Measurements from ENCODE around the gene OXA1L. TPM values are rescaled to one million over a fixed set of nuclear protein-coding genes. Genes with fewer than 3 reads are reported as not detected.

The OXA1L gene
- total and polyA plus RNA-seq, 2 experiments from 2014 or later, result 61.7 to 91.7 TPM

DNA sequence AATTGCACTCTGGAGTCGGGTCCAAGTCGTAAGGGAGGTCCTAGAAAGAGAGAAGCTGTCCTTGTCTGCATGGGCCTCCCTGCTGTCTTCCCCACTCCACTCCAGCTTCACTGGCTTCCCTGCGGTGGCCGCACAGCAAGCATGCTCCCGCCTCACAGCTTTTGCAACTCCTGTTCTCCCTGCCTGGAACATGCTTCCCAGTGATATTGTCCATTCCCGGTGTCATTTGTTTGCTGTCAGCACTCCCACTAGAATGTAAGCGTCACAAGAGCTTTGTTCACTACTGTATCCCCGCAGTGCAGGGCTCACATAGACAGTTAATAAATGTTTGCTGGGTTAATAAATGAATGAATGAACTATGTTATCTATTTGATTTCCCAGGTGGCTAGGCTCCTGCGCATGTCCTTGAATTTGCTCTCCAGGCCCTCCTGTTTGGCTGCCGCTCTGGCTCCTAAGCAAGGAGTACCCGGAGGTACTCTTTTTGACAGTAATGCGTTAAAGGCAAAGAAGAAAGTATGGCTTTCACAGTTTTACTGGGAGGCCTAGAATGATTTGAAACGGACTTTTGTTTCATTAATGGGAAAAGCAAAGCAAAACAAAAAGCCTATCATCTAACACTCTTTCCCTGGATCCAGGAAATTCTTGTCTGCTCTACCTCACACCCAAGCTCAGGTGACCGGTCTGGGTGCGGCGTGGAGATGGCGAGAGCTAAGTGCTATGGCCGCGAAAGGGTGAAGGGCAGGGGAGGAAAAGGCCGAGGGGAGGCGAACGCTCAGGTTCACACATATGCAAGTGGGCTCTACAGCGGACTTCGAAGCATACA is 54.9 kb downstream of the OXA1L start:
- no peaks in the 10 kb centered on the region for H3K27me3 ChIP-seq (ENCODE audit: insufficient read depth)
- H3K4me3 Mint-ChIP-seq, result peak overlapping the region; percentile 80
- peaks cover 45% of the 10 kb centered on the region for H3K4me1 Mint-ChIP-seq
- H3F3A ChIP-seq (replicated peaks; ENCODE audit: low read depth), result peaks cover 8% of the 10 kb centered on the region; the same call in 1 of the 2 replicates
- H3K4me2 ChIP-seq, result peak overlapping the region; percentile 97
- DNase-seq (ENCODE audit: low spot score) (peak; percentile 46), ATAC-seq (no peak)
- no peaks in the 10 kb centered on the region for H3K79me2 ChIP-seq (replicated peaks; ENCODE audit: insufficient read depth)
- H2AFZ ChIP-seq, result no peak overlapping the region
- no peaks in the 10 kb centered on the region; the same call in 2 of the 3 replicates for H3K36me3 Mint-ChIP-seq (ENCODE audit: low read depth)
- TF ChIP-seq ZNF331 (CRISPR knock-in tag; IDR thresholded peaks at IDR 0.05; ENCODE audit: low read depth) (no peak), CREB1 (CRISPR knock-in tag; IDR thresholded peaks at IDR 0.05; ENCODE audit: low read depth) (no peak), ZNF462 (CRISPR knock-in tag; IDR thresholded peaks at IDR 0.05) (no peak), ETS1 (IDR thresholded peaks at IDR 0.05) (no peak), NANOG (IDR thresholded peaks at IDR 0.05; ENCODE audit: borderline replicate concordance) (no peak)
- peak overlapping the region; percentile 86 for H3K4me3 ChIP-seq
- H3K9me3 Mint-ChIP-seq, result no peaks in the 10 kb centered on the region
- H3K4me1 ChIP-seq (ENCODE audit: insufficient read depth), result peaks cover 41% of the 10 kb centered on the region
- peak overlapping the region; percentile 96 for H3K27ac Mint-ChIP-seq
- H3K9me2 ChIP-seq (ENCODE audit: insufficient read depth), result no peaks in the 10 kb centered on the region
- H3K36me3 ChIP-seq (ENCODE audit: insufficient read depth), result no peaks in the 10 kb centered on the region
- H3K27me3 Mint-ChIP-seq (ENCODE audit: insufficient read depth, low read depth, poor library complexity), result peaks cover 28% of the 10 kb centered on the region
- peak overlapping the region; percentile 100 for H3K27ac ChIP-seq (ENCODE audit: low read depth)
- no peaks in the 10 kb centered on the region for H4K20me1 ChIP-seq (replicated peaks; ENCODE audit: insufficient read depth)
